ENCODE measurements around the gene A1BG.

DNA sequence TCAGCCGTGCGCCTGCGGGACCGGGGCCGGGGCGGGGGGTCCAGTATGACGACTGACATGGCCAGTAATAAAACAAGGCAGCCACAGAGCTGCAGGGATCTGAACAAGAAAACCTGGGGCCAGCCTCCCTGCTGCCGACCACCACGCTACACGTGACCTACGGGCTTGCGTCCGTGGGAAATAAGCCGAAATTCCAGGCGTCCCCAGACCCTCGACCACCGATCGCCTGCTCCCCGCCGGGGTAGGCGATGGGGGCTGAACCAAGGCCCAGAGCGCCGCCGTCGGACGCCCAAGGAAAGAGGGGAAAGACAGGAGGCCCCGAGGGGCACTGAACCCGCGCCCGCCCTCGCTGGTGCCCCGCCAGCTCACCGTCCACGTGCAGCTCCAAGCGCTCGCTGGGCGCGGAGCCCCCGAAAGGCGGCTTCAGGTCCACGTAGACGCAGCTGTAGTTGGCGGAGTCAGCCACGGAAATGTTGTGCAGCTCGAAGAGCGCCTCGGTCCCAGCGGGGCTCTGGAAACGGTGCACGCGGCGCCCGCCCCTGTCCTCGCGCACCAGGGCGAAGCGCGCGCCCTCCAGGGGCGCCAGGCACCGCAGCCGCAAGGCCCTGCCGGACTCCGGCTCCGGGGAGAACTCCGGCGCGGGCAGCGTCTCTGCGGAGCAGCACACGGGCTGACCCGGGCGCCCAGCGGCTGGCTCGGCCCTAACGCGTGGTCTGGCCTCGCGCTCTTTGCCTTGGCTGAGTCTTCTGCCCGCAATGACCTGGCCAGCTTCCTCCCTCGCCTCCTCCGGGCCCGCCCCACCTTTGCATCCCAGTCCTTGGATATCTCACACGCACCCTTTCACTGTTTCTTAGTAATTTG, 3.1 kb downstream of the A1BG start:
- TF ChIP-seq, protein P1, sequence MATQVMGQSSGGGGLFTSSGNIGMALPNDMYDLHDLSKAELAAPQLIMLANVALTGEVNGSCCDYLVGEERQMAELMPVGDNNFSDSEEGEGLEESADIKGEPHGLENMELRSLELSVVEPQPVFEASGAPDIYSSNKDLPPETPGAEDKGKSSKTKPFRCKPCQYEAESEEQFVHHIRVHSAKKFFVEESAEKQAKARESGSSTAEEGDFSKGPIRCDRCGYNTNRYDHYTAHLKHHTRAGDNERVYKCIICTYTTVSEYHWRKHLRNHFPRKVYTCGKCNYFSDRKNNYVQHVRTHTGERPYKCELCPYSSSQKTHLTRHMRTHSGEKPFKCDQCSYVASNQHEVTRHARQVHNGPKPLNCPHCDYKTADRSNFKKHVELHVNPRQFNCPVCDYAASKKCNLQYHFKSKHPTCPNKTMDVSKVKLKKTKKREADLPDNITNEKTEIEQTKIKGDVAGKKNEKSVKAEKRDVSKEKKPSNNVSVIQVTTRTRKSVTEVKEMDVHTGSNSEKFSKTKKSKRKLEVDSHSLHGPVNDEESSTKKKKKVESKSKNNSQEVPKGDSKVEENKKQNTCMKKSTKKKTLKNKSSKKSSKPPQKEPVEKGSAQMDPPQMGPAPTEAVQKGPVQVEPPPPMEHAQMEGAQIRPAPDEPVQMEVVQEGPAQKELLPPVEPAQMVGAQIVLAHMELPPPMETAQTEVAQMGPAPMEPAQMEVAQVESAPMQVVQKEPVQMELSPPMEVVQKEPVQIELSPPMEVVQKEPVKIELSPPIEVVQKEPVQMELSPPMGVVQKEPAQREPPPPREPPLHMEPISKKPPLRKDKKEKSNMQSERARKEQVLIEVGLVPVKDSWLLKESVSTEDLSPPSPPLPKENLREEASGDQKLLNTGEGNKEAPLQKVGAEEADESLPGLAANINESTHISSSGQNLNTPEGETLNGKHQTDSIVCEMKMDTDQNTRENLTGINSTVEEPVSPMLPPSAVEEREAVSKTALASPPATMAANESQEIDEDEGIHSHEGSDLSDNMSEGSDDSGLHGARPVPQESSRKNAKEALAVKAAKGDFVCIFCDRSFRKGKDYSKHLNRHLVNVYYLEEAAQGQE (IDR thresholded peaks at IDR 0.05): no peak
- TF ChIP-seq, protein P2, sequence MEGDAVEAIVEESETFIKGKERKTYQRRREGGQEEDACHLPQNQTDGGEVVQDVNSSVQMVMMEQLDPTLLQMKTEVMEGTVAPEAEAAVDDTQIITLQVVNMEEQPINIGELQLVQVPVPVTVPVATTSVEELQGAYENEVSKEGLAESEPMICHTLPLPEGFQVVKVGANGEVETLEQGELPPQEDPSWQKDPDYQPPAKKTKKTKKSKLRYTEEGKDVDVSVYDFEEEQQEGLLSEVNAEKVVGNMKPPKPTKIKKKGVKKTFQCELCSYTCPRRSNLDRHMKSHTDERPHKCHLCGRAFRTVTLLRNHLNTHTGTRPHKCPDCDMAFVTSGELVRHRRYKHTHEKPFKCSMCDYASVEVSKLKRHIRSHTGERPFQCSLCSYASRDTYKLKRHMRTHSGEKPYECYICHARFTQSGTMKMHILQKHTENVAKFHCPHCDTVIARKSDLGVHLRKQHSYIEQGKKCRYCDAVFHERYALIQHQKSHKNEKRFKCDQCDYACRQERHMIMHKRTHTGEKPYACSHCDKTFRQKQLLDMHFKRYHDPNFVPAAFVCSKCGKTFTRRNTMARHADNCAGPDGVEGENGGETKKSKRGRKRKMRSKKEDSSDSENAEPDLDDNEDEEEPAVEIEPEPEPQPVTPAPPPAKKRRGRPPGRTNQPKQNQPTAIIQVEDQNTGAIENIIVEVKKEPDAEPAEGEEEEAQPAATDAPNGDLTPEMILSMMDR (IDR thresholded peaks at IDR 0.05; ENCODE audit: low read depth, low read length, missing input control): no peak
- no peak for TF ChIP-seq TAF1 (conservative IDR thresholded peaks at IDR 0.05)
- TF ChIP-seq, protein P3, sequence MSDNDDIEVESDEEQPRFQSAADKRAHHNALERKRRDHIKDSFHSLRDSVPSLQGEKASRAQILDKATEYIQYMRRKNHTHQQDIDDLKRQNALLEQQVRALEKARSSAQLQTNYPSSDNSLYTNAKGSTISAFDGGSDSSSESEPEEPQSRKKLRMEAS (IDR thresholded peaks at IDR 0.05): no peak
- TF ChIP-seq, protein P4, sequence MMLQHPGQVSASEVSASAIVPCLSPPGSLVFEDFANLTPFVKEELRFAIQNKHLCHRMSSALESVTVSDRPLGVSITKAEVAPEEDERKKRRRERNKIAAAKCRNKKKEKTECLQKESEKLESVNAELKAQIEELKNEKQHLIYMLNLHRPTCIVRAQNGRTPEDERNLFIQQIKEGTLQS (IDR thresholded peaks at IDR 0.05): no peak
- no peak for TF ChIP-seq SP1 (IDR thresholded peaks at IDR 0.05)
- no peak for TF ChIP-seq GABPA (IDR thresholded peaks at IDR 0.05 in 1 of 2, conservative IDR thresholded peaks at IDR 0.05 in 1 of 2)
- TF ChIP-seq RAD21 (IDR thresholded peaks at IDR 0.05): no peak
- TF ChIP-seq FOXA1 (IDR thresholded peaks at IDR 0.05): no peak
- no peak for TF ChIP-seq HNF4G (IDR thresholded peaks at IDR 0.05)

All from liver (tissue), 3 donors.